ENCODE measurements around the gene ABO.

ABO gene

DNA sequence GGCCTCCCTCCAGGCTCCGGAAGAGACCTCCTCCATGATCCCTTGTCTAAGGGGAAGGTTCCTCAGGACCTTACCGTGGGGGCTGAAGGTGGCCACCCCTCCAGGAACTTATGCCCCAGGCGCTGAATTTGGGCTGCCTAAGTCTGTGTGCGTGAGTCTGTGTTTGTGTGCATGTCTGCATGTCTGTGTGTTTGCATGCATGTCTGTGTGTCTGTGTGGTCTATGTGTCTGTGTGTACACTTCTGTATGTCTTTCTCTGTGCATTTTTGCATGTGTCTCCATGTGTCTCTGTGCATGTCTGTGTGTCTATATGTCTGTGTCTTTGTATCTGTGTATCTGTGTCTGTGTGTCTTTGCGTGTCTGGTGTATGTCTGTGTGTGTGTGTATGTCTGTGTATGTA is 20.5 kb downstream of the ABO start:
- Histone ChIP-seq H2AFZ (ENCODE audit: low read length) (no peak overlapping the region), H3K9ac (ENCODE audit: low read depth, low read length, poor library complexity, severe bottlenecking) (no peak overlapping the region), H3K27me3 (ENCODE audit: insufficient read depth, low read length, poor library complexity, severe bottlenecking) (no peaks in the 10 kb centered on the region), H3K9me3 (ENCODE audit: insufficient read depth, low read depth, low read length) (no peaks in the 10 kb centered on the region), H3F3A (ENCODE audit: low read depth) (no peaks in the 10 kb centered on the region), H3K36me3 (ENCODE audit: insufficient read depth, low read length) (no peaks in the 10 kb centered on the region), H3K9me2 (replicated peaks; ENCODE audit: low read depth, low read length) (no peaks in the 10 kb centered on the region), H3K4me2 (ENCODE audit: low read depth, low read length, poor library complexity, severe bottlenecking) (no peak overlapping the region), H3K79me2 (ENCODE audit: insufficient read depth, low read length) (no peaks in the 10 kb centered on the region), H3K4me3 (ENCODE audit: low read length, poor library complexity, severe bottlenecking) (no peak overlapping the region), H4K20me1 (ENCODE audit: insufficient read depth, low read length, poor library complexity, severe bottlenecking) (no peaks in the 10 kb centered on the region), H3K4me1 (ENCODE audit: insufficient read depth, low read length, poor library complexity, severe bottlenecking) (peaks cover 5% of the 10 kb centered on the region)
- no peak for TF ChIP-seq EZH2phosphoT487 (IDR thresholded peaks at IDR 0.05; ENCODE audit: borderline replicate concordance)
- TF ChIP-seq, protein P1, sequence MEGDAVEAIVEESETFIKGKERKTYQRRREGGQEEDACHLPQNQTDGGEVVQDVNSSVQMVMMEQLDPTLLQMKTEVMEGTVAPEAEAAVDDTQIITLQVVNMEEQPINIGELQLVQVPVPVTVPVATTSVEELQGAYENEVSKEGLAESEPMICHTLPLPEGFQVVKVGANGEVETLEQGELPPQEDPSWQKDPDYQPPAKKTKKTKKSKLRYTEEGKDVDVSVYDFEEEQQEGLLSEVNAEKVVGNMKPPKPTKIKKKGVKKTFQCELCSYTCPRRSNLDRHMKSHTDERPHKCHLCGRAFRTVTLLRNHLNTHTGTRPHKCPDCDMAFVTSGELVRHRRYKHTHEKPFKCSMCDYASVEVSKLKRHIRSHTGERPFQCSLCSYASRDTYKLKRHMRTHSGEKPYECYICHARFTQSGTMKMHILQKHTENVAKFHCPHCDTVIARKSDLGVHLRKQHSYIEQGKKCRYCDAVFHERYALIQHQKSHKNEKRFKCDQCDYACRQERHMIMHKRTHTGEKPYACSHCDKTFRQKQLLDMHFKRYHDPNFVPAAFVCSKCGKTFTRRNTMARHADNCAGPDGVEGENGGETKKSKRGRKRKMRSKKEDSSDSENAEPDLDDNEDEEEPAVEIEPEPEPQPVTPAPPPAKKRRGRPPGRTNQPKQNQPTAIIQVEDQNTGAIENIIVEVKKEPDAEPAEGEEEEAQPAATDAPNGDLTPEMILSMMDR (conservative IDR thresholded peaks at IDR 0.05; ENCODE audit: low read length), result no peak

DNA sequence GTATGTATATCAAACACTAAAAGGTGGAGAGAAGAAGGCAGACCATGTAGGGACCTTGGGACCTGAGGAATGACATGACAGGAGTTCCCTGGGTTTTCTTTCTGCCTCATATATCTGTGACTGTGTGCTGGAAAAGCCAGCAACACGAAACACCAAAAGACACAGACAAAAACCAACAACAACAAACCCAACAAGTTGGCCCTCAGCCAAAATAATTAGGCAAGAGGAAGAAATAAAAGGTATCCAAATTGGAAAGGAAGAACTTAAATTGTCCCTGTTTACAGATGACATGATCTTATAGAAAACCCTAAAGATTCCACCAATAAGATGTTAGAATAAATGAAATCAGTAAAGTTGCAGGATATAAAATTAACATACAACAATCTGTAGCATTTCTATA is 21.7 kb downstream of the ABO start:
- H3K36me3 ChIP-seq (ENCODE audit: insufficient read depth, low read length), result no peaks in the 10 kb centered on the region
- no peak overlapping the region for H3K4me2 ChIP-seq (ENCODE audit: low read depth, low read length, poor library complexity, severe bottlenecking)
- TF ChIP-seq, protein P1 (conservative IDR thresholded peaks at IDR 0.05; ENCODE audit: low read length), result no peak
- TF ChIP-seq EZH2phosphoT487 (IDR thresholded peaks at IDR 0.05; ENCODE audit: borderline replicate concordance), result no peak
- H3K27me3 ChIP-seq (ENCODE audit: insufficient read depth, low read length, poor library complexity, severe bottlenecking), result no peaks in the 10 kb centered on the region
- H3F3A ChIP-seq (ENCODE audit: low read depth), result no peaks in the 10 kb centered on the region
- H3K9ac ChIP-seq (ENCODE audit: low read depth, low read length, poor library complexity, severe bottlenecking), result no peak overlapping the region
- no peak overlapping the region for H2AFZ ChIP-seq (ENCODE audit: low read length)
- no peaks in the 10 kb centered on the region for H3K9me3 ChIP-seq (ENCODE audit: insufficient read depth, low read depth, low read length)
- no peaks in the 10 kb centered on the region for H3K79me2 ChIP-seq (ENCODE audit: insufficient read depth, low read length)
- peaks cover 5% of the 10 kb centered on the region for H3K4me1 ChIP-seq (ENCODE audit: insufficient read depth, low read length, poor library complexity, severe bottlenecking)
- H3K9me2 ChIP-seq (replicated peaks; ENCODE audit: low read depth, low read length), result no peaks in the 10 kb centered on the region
- no peak overlapping the region for H3K4me3 ChIP-seq (ENCODE audit: low read length, poor library complexity, severe bottlenecking)
- H4K20me1 ChIP-seq (ENCODE audit: insufficient read depth, low read length, poor library complexity, severe bottlenecking), result no peaks in the 10 kb centered on the region

DNA sequence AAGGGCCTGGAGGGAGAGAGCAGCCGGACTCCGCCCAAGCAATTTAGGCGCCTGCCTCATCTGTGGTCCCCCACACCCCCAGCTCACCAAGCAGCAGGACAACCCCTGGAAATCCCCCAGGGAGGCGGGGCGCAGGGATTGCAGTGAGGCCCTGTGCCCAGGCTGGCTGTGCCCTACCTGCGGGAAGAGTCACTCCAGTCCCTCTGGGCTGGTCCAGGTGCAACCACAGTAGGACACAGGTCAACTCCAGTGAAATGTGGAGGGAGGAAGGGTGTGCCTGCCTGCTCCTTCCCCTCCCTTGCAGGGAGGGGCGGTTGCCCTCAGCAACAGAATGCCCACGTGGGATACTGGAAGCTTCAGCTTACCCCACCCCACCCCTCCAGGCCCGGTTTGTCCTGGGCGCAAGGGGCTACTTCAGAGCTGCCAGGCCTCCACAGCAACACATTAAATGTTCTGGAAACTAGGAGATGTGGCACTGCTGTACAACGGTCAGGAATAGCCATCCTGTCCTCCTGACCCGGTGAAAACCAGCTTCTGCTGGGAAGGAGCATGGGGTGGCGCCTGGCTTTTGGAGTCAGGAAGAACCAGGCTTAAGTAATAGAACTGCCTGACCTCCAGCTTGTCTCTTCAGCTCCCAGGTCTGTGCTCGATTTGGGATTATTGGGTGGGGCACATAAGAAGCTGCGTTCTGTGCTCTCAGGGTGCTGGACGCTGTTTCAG is 22.5 kb downstream of the ABO start:
- H3K4me2 ChIP-seq (ENCODE audit: low read depth, low read length, poor library complexity, severe bottlenecking), result no peak overlapping the region
- TF ChIP-seq, protein P1 (conservative IDR thresholded peaks at IDR 0.05; ENCODE audit: low read length), result no peak
- no peak for TF ChIP-seq EZH2phosphoT487 (IDR thresholded peaks at IDR 0.05; ENCODE audit: borderline replicate concordance)
- H3K9ac ChIP-seq (ENCODE audit: low read depth, low read length, poor library complexity, severe bottlenecking), result no peak overlapping the region
- H3K79me2 ChIP-seq (ENCODE audit: insufficient read depth, low read length), result no peaks in the 10 kb centered on the region
- H3K27me3 ChIP-seq (ENCODE audit: insufficient read depth, low read length, poor library complexity, severe bottlenecking), result no peaks in the 10 kb centered on the region
- H3K9me2 ChIP-seq (replicated peaks; ENCODE audit: low read depth, low read length), result no peaks in the 10 kb centered on the region
- peaks cover 3% of the 10 kb centered on the region for H3K4me1 ChIP-seq (ENCODE audit: insufficient read depth, low read length, poor library complexity, severe bottlenecking)
- H3F3A ChIP-seq (ENCODE audit: low read depth), result no peaks in the 10 kb centered on the region
- no peaks in the 10 kb centered on the region for H3K36me3 ChIP-seq (ENCODE audit: insufficient read depth, low read length)
- no peaks in the 10 kb centered on the region for H3K9me3 ChIP-seq (ENCODE audit: insufficient read depth, low read depth, low read length)
- no peaks in the 10 kb centered on the region for H4K20me1 ChIP-seq (ENCODE audit: insufficient read depth, low read length, poor library complexity, severe bottlenecking)
- H3K4me3 ChIP-seq (ENCODE audit: low read length, poor library complexity, severe bottlenecking), result no peak overlapping the region
- H2AFZ ChIP-seq (ENCODE audit: low read length), result no peak overlapping the region

Measured in Loucy (cell line).